KMS-11 (cell line): ENCODE measurements around the gene GPRIN3.

Experiments used
- H2AFZ ChIP-seq: fragments of 200-600 bp; sonication (generic); 2 replicates; pipeline ENCODE4 v1.6.1; 2016; ENCODE audit warnings: antibody characterized with exemption, mixed run types, low read depth
- H3K27ac ChIP-seq: fragments of 200-600 bp; sonication (generic); 2 replicates; pipeline ENCODE4 v1.6.1; 2016; ENCODE audit warnings: mild to moderate bottlenecking, mixed run types
- H3K27me3 ChIP-seq: fragments of 200-600 bp; sonication (generic); 2 replicates; pipeline ENCODE4 v1.6.1; 2017; ENCODE audit warnings: mild to moderate bottlenecking, low read depth, mixed run types, moderate library complexity; ENCODE audit not compliant: insufficient read depth
- H3K36me3 ChIP-seq: fragments of 200-600 bp; sonication (generic); 2 replicates; pipeline ENCODE4 v1.6.1; 2017; ENCODE audit warnings: mild to moderate bottlenecking, mixed run types; ENCODE audit not compliant: insufficient read depth
- H3K4me1 ChIP-seq: fragments of 200-600 bp; sonication (generic); 2 replicates; pipeline ENCODE4 v1.6.1; 2016; ENCODE audit warnings: mild to moderate bottlenecking, low read depth, mixed run types; ENCODE audit not compliant: poor library complexity, severe bottlenecking
- H3K4me2 ChIP-seq: fragments of 200-600 bp; sonication (generic); 2 replicates; pipeline ENCODE4 v1.7.0; 2016; ENCODE audit warnings: mild to moderate bottlenecking, mixed run types
- H3K4me3 ChIP-seq: fragments of 200-600 bp; sonication (generic); IDR thresholded peaks from 2 replicates; pipeline ENCODE4 v1.6.1; 2017; ENCODE audit warnings: low read depth, low read length, mixed read lengths; ENCODE audit not compliant: insufficient read depth
- H3K79me2 ChIP-seq: fragments of 200-600 bp; sonication (generic); 2 replicates; pipeline ENCODE4 v1.6.1; 2016; ENCODE audit warnings: low read depth, mixed run types; ENCODE audit not compliant: insufficient read depth
- H3K9ac ChIP-seq: fragments of 200-600 bp; sonication (generic); 2 replicates; pipeline ENCODE4 v1.6.1; 2016; ENCODE audit warnings: mild to moderate bottlenecking, mixed run types
- H4K20me1 ChIP-seq: fragments of 200-600 bp; sonication (generic); 2 replicates; pipeline ENCODE4 v1.6.1; 2016; ENCODE audit warnings: mild to moderate bottlenecking, mixed run types; ENCODE audit not compliant: insufficient read depth
- CTCF ChIP-seq: fragments of 200-600 bp; sonication (generic); conservative IDR thresholded peaks from 2 replicates; pipeline ENCODE4 v1.6.1; 2017; ENCODE audit warnings: low read depth, mild to moderate bottlenecking, antibody characterized with exemption, low read length, moderate library complexity, mixed read lengths

The GPRIN3 gene

DNA sequence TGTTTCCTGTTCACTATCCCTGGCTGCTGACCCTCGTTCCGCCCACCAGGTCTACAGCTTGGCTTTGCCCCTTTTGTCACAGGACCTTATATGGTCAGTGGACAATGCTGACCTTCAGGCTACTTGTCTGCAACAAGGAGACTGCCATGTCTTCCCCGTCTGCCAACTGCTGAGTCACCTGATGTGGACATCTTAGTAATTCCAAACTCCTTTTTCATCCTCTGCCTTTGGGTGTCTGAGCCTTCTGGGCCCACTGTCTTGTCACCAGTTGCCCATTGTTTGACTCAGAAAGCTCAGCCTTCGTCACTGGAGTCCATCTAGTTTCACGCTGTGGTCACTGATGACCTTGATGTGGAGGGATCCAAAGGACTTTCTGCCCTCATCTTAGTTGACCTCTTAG, 30.2 kb downstream of the GPRIN3 start:
- Histone ChIP-seq H2AFZ (no peak overlapping the region), H4K20me1 (no peaks in the 10 kb centered on the region), H3K4me3 (no peak overlapping the region), H3K4me2 (no peak overlapping the region), H3K79me2 (peaks cover 64% of the 10 kb centered on the region), H3K4me1 (no peaks in the 10 kb centered on the region), H3K27me3 (no peaks in the 10 kb centered on the region), H3K9ac (no peak overlapping the region), H3K36me3 (no peaks in the 10 kb centered on the region), H3K27ac (no peak overlapping the region)
- TF ChIP-seq CTCF: no peak

DNA sequence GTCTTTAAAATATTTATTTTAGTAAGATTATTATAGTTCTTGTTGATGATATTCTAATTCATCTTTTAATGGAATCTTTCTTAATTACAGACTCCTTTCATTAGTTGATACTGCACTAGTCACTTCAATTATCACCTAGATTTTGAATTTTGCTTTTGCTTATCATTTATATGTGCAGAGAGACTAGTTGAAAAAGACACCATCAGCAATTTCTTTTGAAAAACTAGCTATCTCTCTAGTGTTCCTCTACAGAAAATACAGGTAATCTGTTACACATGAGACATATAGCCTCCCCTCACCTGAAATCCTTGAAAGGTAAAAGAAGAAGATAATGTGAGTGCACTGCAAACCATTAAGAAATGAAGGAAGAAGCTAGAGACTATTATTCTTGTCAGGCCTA, 31.3 kb downstream of the GPRIN3 start:
- Histone ChIP-seq H4K20me1 (no peaks in the 10 kb centered on the region), H3K79me2 (peaks cover 55% of the 10 kb centered on the region), H3K27me3 (no peaks in the 10 kb centered on the region), H2AFZ (no peak overlapping the region), H3K27ac (no peak overlapping the region), H3K9ac (no peak overlapping the region), H3K4me2 (no peak overlapping the region), H3K4me3 (no peak overlapping the region), H3K4me1 (peaks cover under 1% of the 10 kb centered on the region), H3K36me3 (no peaks in the 10 kb centered on the region)
- no peak for TF ChIP-seq CTCF

DNA sequence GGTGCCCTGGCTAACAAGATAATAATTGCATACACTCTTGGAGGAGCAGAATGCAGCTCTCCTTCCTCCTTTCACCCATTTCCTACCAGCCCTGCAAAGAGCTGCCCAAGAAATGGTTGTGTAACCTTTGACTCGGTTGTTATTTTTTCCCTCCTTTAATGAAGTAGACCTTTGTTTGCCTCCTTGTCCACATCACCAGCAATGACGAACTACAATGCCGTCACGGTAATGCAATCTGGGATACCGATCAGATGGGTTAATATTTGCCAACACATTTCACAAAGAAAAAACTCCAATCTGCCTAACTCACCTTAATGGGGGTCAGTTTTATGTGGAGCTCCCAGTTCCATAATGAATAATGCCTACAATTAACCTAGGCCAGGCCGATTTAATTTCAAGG, 32.0 kb downstream of the GPRIN3 start:
- H3K4me3 ChIP-seq: no peak overlapping the region
- no peak overlapping the region for H2AFZ ChIP-seq
- TF ChIP-seq CTCF: no peak
- peaks cover 59% of the 10 kb centered on the region for H3K79me2 ChIP-seq
- H3K36me3 ChIP-seq: no peaks in the 10 kb centered on the region
- no peak overlapping the region for H3K9ac ChIP-seq
- no peaks in the 10 kb centered on the region for H3K27me3 ChIP-seq
- peaks cover 8% of the 10 kb centered on the region for H3K4me1 ChIP-seq
- H4K20me1 ChIP-seq: no peaks in the 10 kb centered on the region
- H3K4me2 ChIP-seq: no peak overlapping the region
- no peak overlapping the region for H3K27ac ChIP-seq

- Histone ChIP-seq H3K9ac (no peak overlapping the region), H3K4me3 (no peak overlapping the region), H3K79me2 (peaks cover 58% of the 10 kb centered on the region), H3K36me3 (no peaks in the 10 kb centered on the region), H3K4me2 (no peak overlapping the region), H2AFZ (no peak overlapping the region), H3K27ac (no peak overlapping the region), H3K4me1 (peaks cover 8% of the 10 kb centered on the region), H3K27me3 (no peaks in the 10 kb centered on the region), H4K20me1 (no peaks in the 10 kb centered on the region)
- TF ChIP-seq CTCF: no peak
These were observed 33.9 kb downstream of the GPRIN3 start for GRCh38 chr4:89273741-89274141.
